Ascending aorta (tissue), 2 donors: ENCODE data around the gene WDR43. TPM values are rescaled to one million over a fixed set of nuclear protein-coding genes. Genes with fewer than 3 reads are reported as not detected.

Experiments
- DNase-seq, 2 donors: peaks; one replicate each; pipeline ENCODE4 v3.0.0-alpha.2; 2019; ENCODE audit warnings: low spot score in 2 of 2
- H3K27ac ChIP-seq, 2 donors: fragments of 200-600 bp; sonication (generic); one replicate each; pipeline ENCODE4 v1.5.1; 2016 to 2017; ENCODE audit warnings: mild to moderate bottlenecking in 1 of 2
- H3K27me3 ChIP-seq: fragments of 200-600 bp; sonication (generic); one replicate; pipeline ENCODE4 v1.5.1; 2017
- H3K36me3 ChIP-seq, 2 donors: fragments of 200-600 bp; sonication (generic); one replicate each; pipeline ENCODE4 v1.5.1; 2016
- H3K4me1 ChIP-seq, 2 donors: fragments of 200-600 bp; sonication (generic); one replicate each; pipeline ENCODE4 v1.5.1; 2016 to 2017; ENCODE audit warnings: mild to moderate bottlenecking in 1 of 2
- H3K4me3 ChIP-seq, 2 donors: fragments of 200-600 bp; sonication (generic); one replicate each; pipeline ENCODE4 v1.5.1; 2016 to 2017; ENCODE audit warnings: mild to moderate bottlenecking in 1 of 2
- H3K9me3 ChIP-seq, 2 donors: fragments of 200-600 bp; sonication (generic); one replicate each; pipeline ENCODE4 v1.5.1; 2016
- CTCF ChIP-seq, 3 experiments: fragments of 200-600 bp in 2 of 3; fragments of 450-650 bp in 1 of 3; sonication (generic) in 2 of 3; IDR thresholded peaks; one replicate each; pipeline ENCODE4 v1.5.1; 2016 to 2019; ENCODE audit warnings: antibody characterized with exemption in 3 of 3, mild to moderate bottlenecking in 1 of 3, moderate library complexity in 1 of 3
- intact Hi-C: fragments of 100-400 bp; cut with DNase I; formaldehyde crosslinking; loops from one replicate; pipeline ENCODE4 v1.15.1; 2023
- total RNA-seq: library from RNA; depleted of rRNA; stranded (reverse); fragments of >200 nt; gene quantifications from one replicate; pipeline ENCODE4 v1.1.0, GENCODE V29; 2016

The WDR43 gene
- total RNA-seq, 1 donor from 2014 or later = 21.5 TPM

GRCh38 chr2:28951910-28952835 is 57.7 kb downstream of the WDR43 start:
- Histone ChIP-seq H3K27me3 (no peaks in the 10 kb centered on the region), H3K4me1 (no peaks in the 10 kb centered on the region), H3K4me3 (no peak overlapping the region), H3K9me3 (no peaks in the 10 kb centered on the region), H3K36me3 (peaks cover 2 to 18% of the 10 kb centered on the region in 2 donors), H3K27ac (peak overlapping the region in 1 of 2 donors; percentile 24)
- no peak for DNase-seq
- intact Hi-C loops = loop anchor here (10.0 kb wide), 1 partner anchor 1123 kb away; no protein-coding TSS in a partner anchor
- TF ChIP-seq CTCF (IDR thresholded peaks at IDR 0.05) = no peak

GRCh38 chr2:28952836-28953211 is 58.4 kb downstream of the WDR43 start:
- H3K9me3 ChIP-seq = no peaks in the 10 kb centered on the region
- no peak for TF ChIP-seq CTCF (IDR thresholded peaks at IDR 0.05)
- H3K36me3 ChIP-seq = peaks cover 0 to 14% of the 10 kb centered on the region in 2 donors
- H3K27ac ChIP-seq = no peak overlapping the region
- H3K4me1 ChIP-seq = no peaks in the 10 kb centered on the region
- DNase-seq = no peak
- intact Hi-C loops = loop anchor here (10.0 kb wide), 1 partner anchor 1122 kb away; no protein-coding TSS in a partner anchor
- no peaks in the 10 kb centered on the region for H3K27me3 ChIP-seq
- H3K4me3 ChIP-seq = no peak overlapping the region

- Histone ChIP-seq H3K27me3 (no peaks in the 10 kb centered on the region), H3K4me3 (no peak overlapping the region), H3K36me3 (no peaks in the 10 kb centered on the region), H3K4me1 (no peaks in the 10 kb centered on the region), H3K27ac (no peak overlapping the region), H3K9me3 (no peaks in the 10 kb centered on the region)
- no peak for TF ChIP-seq CTCF (IDR thresholded peaks at IDR 0.05)
- no peak for DNase-seq
- intact Hi-C loops = loop anchor here (10.0 kb wide), 1 partner anchor 1119 kb away; no protein-coding TSS in a partner anchor
Measured at GRCh38 chr2:28955467-28955866, 61.0 kb downstream of the WDR43 start.

GRCh38 chr2:28956415-28956826 is 62.0 kb downstream of the WDR43 start:
- Histone ChIP-seq H3K9me3 (no peaks in the 10 kb centered on the region), H3K36me3 (no peaks in the 10 kb centered on the region), H3K27me3 (no peaks in the 10 kb centered on the region), H3K4me3 (no peak overlapping the region), H3K27ac (no peak overlapping the region), H3K4me1 (no peaks in the 10 kb centered on the region)
- no peak for DNase-seq
- intact Hi-C loops = loop anchor here (10.0 kb wide), 1 partner anchor 1118 kb away; no protein-coding TSS in a partner anchor
- TF ChIP-seq CTCF (IDR thresholded peaks at IDR 0.05) = no peak

- H3K9me3 ChIP-seq = no peaks in the 10 kb centered on the region
- no peaks in the 10 kb centered on the region for H3K4me1 ChIP-seq
- peak in 1 of 3 experiments; percentile 17 for TF ChIP-seq CTCF (IDR thresholded peaks at IDR 0.05)
- no peak overlapping the region for H3K27ac ChIP-seq
- no peaks in the 10 kb centered on the region for H3K36me3 ChIP-seq
- no peaks in the 10 kb centered on the region for H3K27me3 ChIP-seq
- H3K4me3 ChIP-seq = no peak overlapping the region
- intact Hi-C loops = loop anchor here (10.0 kb wide), 1 partner anchor 1118 kb away; no protein-coding TSS in a partner anchor
- DNase-seq = no peak
Measured at GRCh38 chr2:28956890-28957289, 62.4 kb downstream of the WDR43 start.
